SU-DHL-6 (cell line): Measurements from ENCODE around the gene MOAP1.
"Not testable (repeated sequence)": the region's sequence is repeated elsewhere in the genome, so short reads cannot be mapped to it uniquely, and the experiment has no call there.

ENCODE experiments used
- CTCF ChIP-seq: fragments of 200-600 bp; sonication (generic); IDR thresholded peaks from one replicate; pipeline ENCODE4 v1.5.1; 2017; ENCODE audit warnings: antibody characterized with exemption, mild to moderate bottlenecking, low read length, moderate library complexity; ENCODE audit not compliant: insufficient read depth, poor library complexity, severe bottlenecking
- EZH2phosphoT487 ChIP-seq: fragments of 200-600 bp; sonication (generic), shearing (Covaris generic); conservative IDR thresholded peaks from 2 replicates; pipeline ENCODE4 v1.6.1; 2018; ENCODE audit warnings: mild to moderate bottlenecking, antibody characterized with exemption, low read length, moderate library complexity, mixed read lengths

GRCh38 chr14:93165271-93166265 is 19.1 kb downstream of the MOAP1 start:
- not testable (repeated sequence) for TF ChIP-seq CTCF, EZH2phosphoT487
